ENCODE results near the gene PIP5K1B.

The PIP5K1B gene

GRCh38 chr9:68762570-68762969, 57.5 kb downstream of the PIP5K1B start:
- Histone ChIP-seq H3K4me3 (ENCODE audit: low read length, poor library complexity, severe bottlenecking) (no peak overlapping the region), H3K36me3 (ENCODE audit: insufficient read depth, low read length) (no peaks in the 10 kb centered on the region), H3K9me3 (ENCODE audit: insufficient read depth, low read depth, low read length) (peaks cover 7% of the 10 kb centered on the region; the same call in 1 of the 2 replicates), H3F3A (ENCODE audit: low read depth) (no peaks in the 10 kb centered on the region), H2AFZ (ENCODE audit: low read length) (no peak overlapping the region), H3K27me3 (ENCODE audit: insufficient read depth, low read length, poor library complexity, severe bottlenecking) (no peaks in the 10 kb centered on the region), H3K9me2 (replicated peaks; ENCODE audit: low read depth, low read length) (no peaks in the 10 kb centered on the region), H4K20me1 (ENCODE audit: insufficient read depth, low read length, poor library complexity, severe bottlenecking) (no peaks in the 10 kb centered on the region), H3K4me1 (ENCODE audit: insufficient read depth, low read length, poor library complexity, severe bottlenecking) (peaks cover 18% of the 10 kb centered on the region), H3K79me2 (ENCODE audit: insufficient read depth, low read length) (no peaks in the 10 kb centered on the region), H3K9ac (ENCODE audit: low read depth, low read length, poor library complexity, severe bottlenecking) (no peak overlapping the region), H3K4me2 (ENCODE audit: low read depth, low read length, poor library complexity, severe bottlenecking) (no peak overlapping the region)
- TF ChIP-seq EZH2phosphoT487 (IDR thresholded peaks at IDR 0.05; ENCODE audit: borderline replicate concordance) (no peak), CTCF (conservative IDR thresholded peaks at IDR 0.05; ENCODE audit: low read length) (no peak)

GRCh38 chr9:68763104-68763503, 58.1 kb downstream of the PIP5K1B start:
- Histone ChIP-seq H3F3A (ENCODE audit: low read depth) (no peaks in the 10 kb centered on the region), H3K9me2 (replicated peaks; ENCODE audit: low read depth, low read length) (no peaks in the 10 kb centered on the region), H3K36me3 (ENCODE audit: insufficient read depth, low read length) (no peaks in the 10 kb centered on the region), H3K9me3 (ENCODE audit: insufficient read depth, low read depth, low read length) (peaks cover 3% of the 10 kb centered on the region; the same call in 1 of the 2 replicates), H3K27me3 (ENCODE audit: insufficient read depth, low read length, poor library complexity, severe bottlenecking) (no peaks in the 10 kb centered on the region), H4K20me1 (ENCODE audit: insufficient read depth, low read length, poor library complexity, severe bottlenecking) (no peaks in the 10 kb centered on the region), H3K4me1 (ENCODE audit: insufficient read depth, low read length, poor library complexity, severe bottlenecking) (peaks cover 18% of the 10 kb centered on the region), H3K4me3 (ENCODE audit: low read length, poor library complexity, severe bottlenecking) (no peak overlapping the region), H3K9ac (ENCODE audit: low read depth, low read length, poor library complexity, severe bottlenecking) (no peak overlapping the region), H3K79me2 (ENCODE audit: insufficient read depth, low read length) (no peaks in the 10 kb centered on the region), H3K4me2 (ENCODE audit: low read depth, low read length, poor library complexity, severe bottlenecking) (no peak overlapping the region), H2AFZ (ENCODE audit: low read length) (no peak overlapping the region)
- TF ChIP-seq CTCF (conservative IDR thresholded peaks at IDR 0.05; ENCODE audit: low read length) = no peak
- no peak for TF ChIP-seq EZH2phosphoT487 (IDR thresholded peaks at IDR 0.05; ENCODE audit: borderline replicate concordance)

- Histone ChIP-seq H4K20me1 (ENCODE audit: insufficient read depth, low read length, poor library complexity, severe bottlenecking) (no peaks in the 10 kb centered on the region), H3K9me3 (ENCODE audit: insufficient read depth, low read depth, low read length) (no peaks in the 10 kb centered on the region), H3K27me3 (ENCODE audit: insufficient read depth, low read length, poor library complexity, severe bottlenecking) (no peaks in the 10 kb centered on the region), H3K36me3 (ENCODE audit: insufficient read depth, low read length) (no peaks in the 10 kb centered on the region), H3K79me2 (ENCODE audit: insufficient read depth, low read length) (no peaks in the 10 kb centered on the region), H3K4me1 (ENCODE audit: insufficient read depth, low read length, poor library complexity, severe bottlenecking) (peaks cover 4% of the 10 kb centered on the region), H3K4me2 (ENCODE audit: low read depth, low read length, poor library complexity, severe bottlenecking) (no peak overlapping the region), H3F3A (ENCODE audit: low read depth) (no peaks in the 10 kb centered on the region), H3K9ac (ENCODE audit: low read depth, low read length, poor library complexity, severe bottlenecking) (no peak overlapping the region), H3K4me3 (ENCODE audit: low read length, poor library complexity, severe bottlenecking) (no peak overlapping the region), H2AFZ (ENCODE audit: low read length) (no peak overlapping the region), H3K9me2 (replicated peaks; ENCODE audit: low read depth, low read length) (no peaks in the 10 kb centered on the region)
- TF ChIP-seq CTCF (conservative IDR thresholded peaks at IDR 0.05; ENCODE audit: low read length) (no peak), EZH2phosphoT487 (IDR thresholded peaks at IDR 0.05; ENCODE audit: borderline replicate concordance) (no peak)
Measured at GRCh38 chr9:68768619-68769018, 63.6 kb downstream of the PIP5K1B start.

Data from Loucy (cell line).